WI38 (cell line): Measurements from ENCODE around the gene FABP1.

ENCODE experiments used
- H3K4me3 ChIP-seq: 2 replicates; pipeline ENCODE4 v1.5.1; 2011; ENCODE audit warnings: low read depth, mild to moderate bottlenecking, control low read depth, low read length
- CTCF ChIP-seq: IDR thresholded peaks from 2 replicates; pipeline ENCODE4 v1.5.1; 2012; ENCODE audit warnings: low read depth, mild to moderate bottlenecking, control low read depth, low read length

The FABP1 gene

GRCh38 chr2:88087763-88088162 is 40.1 kb downstream of the FABP1 start:
- no peak for TF ChIP-seq CTCF

GRCh38 chr2:88087073-88087472 is 40.8 kb downstream of the FABP1 start:
- H3K4me3 ChIP-seq, result no peak overlapping the region
- TF ChIP-seq CTCF, result no peak

More at GRCh38 chr2:88087763-88088162, 40.1 kb downstream of the FABP1 start:
- no peak overlapping the region for H3K4me3 ChIP-seq

GRCh38 chr2:88086401-88086800 is 41.5 kb downstream of the FABP1 start:
- TF ChIP-seq CTCF, result no peak
- no peak overlapping the region for H3K4me3 ChIP-seq

GRCh38 chr2:88085602-88086001 is 42.3 kb downstream of the FABP1 start:
- H3K4me3 ChIP-seq, result no peak overlapping the region

GRCh38 chr2:88085099-88085498 is 42.8 kb downstream of the FABP1 start:
- TF ChIP-seq CTCF, result no peak
- no peak overlapping the region for H3K4me3 ChIP-seq

More at GRCh38 chr2:88085602-88086001, 42.3 kb downstream of the FABP1 start:
- no peak for TF ChIP-seq CTCF

- H3K4me3 ChIP-seq, result no peak overlapping the region
- TF ChIP-seq CTCF, result no peak
These were observed 45.1 kb downstream of the FABP1 start for GRCh38 chr2:88082781-88083180.

- no peak overlapping the region for H3K4me3 ChIP-seq
- no peak for TF ChIP-seq CTCF
These were observed 45.8 kb downstream of the FABP1 start for GRCh38 chr2:88081924-88082608.
